Ectodermal cell (in vitro differentiated cells): ENCODE measurements around the gene GORASP2.

Source experiments
- H3K27ac ChIP-seq: 2 replicates; pipeline ENCODE4 v1.7.0; 2013; ENCODE audit warnings: mild to moderate bottlenecking, low read depth, low read length; ENCODE audit not compliant: insufficient read depth, poor library complexity, severe bottlenecking
- H3K27me3 ChIP-seq: 2 replicates; pipeline ENCODE4 v1.7.0; 2013; ENCODE audit warnings: mild to moderate bottlenecking, low read length; ENCODE audit not compliant: insufficient read depth, control insufficient read depth, poor library complexity, severe bottlenecking
- H3K36me3 ChIP-seq: one replicate; pipeline ENCODE4 v1.7.0; 2013; ENCODE audit warnings: low read length; ENCODE audit not compliant: control insufficient read depth, insufficient read depth
- H3K4me1 ChIP-seq: one replicate; pipeline ENCODE4 v1.7.0; 2013; ENCODE audit warnings: low read length; ENCODE audit not compliant: control insufficient read depth, insufficient read depth
- H3K4me3 ChIP-seq: 2 replicates; pipeline ENCODE4 v1.7.0; 2013; ENCODE audit warnings: low read depth, low read length, control low read depth; ENCODE audit not compliant: insufficient read depth
- H3K9me3 ChIP-seq: 2 replicates; pipeline ENCODE4 v1.7.0; 2013; ENCODE audit warnings: mild to moderate bottlenecking, low read length, moderate library complexity; ENCODE audit not compliant: control insufficient read depth
- WGBS, 2 experiments: methylation state at CpG; one replicate each; pipeline ENCODE4 v1.1.7; 2013; ENCODE audit warnings: missing lambda C conversion rate in 2 of 2; 5-methylcytosine and 5-hydroxymethylcytosine counted together

Gene GORASP2

GRCh38 chr2:170996316-170996715 lies 67.3 kb downstream of the GORASP2 start:
- H3K27me3 ChIP-seq: no peaks in the 10 kb centered on the region
- no peaks in the 10 kb centered on the region for H3K9me3 ChIP-seq
- no peaks in the 10 kb centered on the region for H3K4me1 ChIP-seq
- peaks cover 22% of the 10 kb centered on the region for H3K36me3 ChIP-seq
- 86 to 91% methylated on average over 1 to 2 of the region's 2 CpGs for WGBS, 2 experiments
- no peak overlapping the region for H3K27ac ChIP-seq
- H3K4me3 ChIP-seq: no peak overlapping the region

DNA sequence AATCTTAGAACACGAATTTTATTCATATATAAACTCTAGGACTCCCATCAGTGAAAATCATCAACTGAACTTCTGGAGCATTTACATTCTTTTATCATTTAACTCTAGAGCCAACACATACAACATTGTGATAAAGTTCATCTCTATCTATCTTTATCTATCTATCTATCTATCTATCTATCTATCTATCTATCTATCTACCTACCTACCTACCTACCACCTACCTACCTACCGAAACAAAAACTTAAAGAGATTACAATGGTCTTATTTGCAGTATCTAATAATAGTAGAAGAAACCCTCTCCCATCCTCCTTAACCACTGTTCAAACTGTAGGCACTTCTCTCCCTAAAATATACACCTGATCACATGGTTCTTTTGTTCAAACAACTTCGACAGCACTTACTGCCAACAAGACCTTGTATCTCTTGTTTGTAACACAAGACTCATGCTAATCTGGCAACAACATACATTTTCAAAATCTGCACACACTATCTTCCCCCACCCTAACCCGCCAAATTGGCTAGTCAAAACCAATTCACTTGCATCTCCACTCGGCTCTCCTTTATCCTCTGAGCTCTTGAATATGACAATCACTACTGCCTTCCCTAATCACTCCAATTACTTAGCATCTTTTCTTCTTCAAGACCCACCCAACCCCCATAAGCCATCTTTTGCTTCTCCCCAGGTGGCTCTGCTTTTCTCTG lies 69.0 kb downstream of the GORASP2 start:
- H3K4me1 ChIP-seq: no peaks in the 10 kb centered on the region
- H3K27me3 ChIP-seq: no peaks in the 10 kb centered on the region
- 90 to 91% methylated on average over 4 to 5 of the region's 5 CpGs for WGBS, 2 experiments
- H3K9me3 ChIP-seq: no peaks in the 10 kb centered on the region
- H3K36me3 ChIP-seq: peaks cover 24% of the 10 kb centered on the region
- H3K27ac ChIP-seq: no peak overlapping the region
- H3K4me3 ChIP-seq: no peak overlapping the region

DNA sequence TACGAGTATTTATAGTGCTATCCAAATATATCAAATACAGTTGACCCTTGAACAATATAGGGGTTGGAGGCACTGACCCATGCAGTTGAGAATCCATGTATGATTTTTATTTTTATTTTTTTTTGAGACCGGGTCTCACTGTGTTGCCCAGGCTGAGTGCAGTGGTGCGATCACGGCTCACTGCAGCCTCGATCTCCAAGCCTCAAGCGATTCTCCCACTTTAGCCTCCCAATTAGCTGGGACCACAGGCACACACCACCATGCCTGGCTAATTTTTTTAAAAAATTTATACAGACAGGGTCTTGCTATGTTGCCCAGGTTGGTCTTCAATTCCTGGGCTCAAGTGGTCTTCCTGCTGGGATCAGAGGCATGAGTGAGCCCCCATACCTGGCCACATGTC lies 70.6 kb downstream of the GORASP2 start:
- peaks cover 24% of the 10 kb centered on the region for H3K36me3 ChIP-seq
- no peaks in the 10 kb centered on the region for H3K9me3 ChIP-seq
- H3K4me1 ChIP-seq: no peaks in the 10 kb centered on the region
- H3K27me3 ChIP-seq: no peaks in the 10 kb centered on the region
- 85 to 86% methylated on average over 5 to 6 of the region's 6 CpGs for WGBS, 2 experiments
- no peak overlapping the region for H3K27ac ChIP-seq
- no peak overlapping the region for H3K4me3 ChIP-seq

DNA sequence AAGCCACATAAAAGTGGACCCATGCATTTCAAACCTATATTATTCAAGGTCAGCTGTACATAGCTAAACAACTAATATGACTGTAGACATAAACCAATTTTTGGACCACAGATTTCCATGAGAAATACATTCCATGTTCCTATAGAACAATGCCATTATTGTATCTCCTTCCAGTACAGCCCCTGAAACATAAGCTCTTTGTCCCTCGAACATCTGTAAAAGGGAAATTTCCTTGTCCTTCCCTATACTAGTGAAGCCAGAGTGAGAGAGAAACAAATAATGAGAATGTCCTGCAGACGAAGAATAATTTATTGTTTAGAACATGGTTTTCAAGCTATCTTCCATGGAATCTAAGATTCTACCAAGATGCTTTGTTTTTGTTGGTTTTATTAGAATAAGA lies 75.3 kb downstream of the GORASP2 start:
- Histone ChIP-seq H3K4me3 (no peak overlapping the region), H3K4me1 (no peaks in the 10 kb centered on the region), H3K9me3 (no peaks in the 10 kb centered on the region), H3K36me3 (peaks cover 12% of the 10 kb centered on the region), H3K27me3 (no peaks in the 10 kb centered on the region), H3K27ac (no peak overlapping the region)
- WGBS, 2 experiments: 87% methylated on average over 2 of the region's 2 CpGs

DNA sequence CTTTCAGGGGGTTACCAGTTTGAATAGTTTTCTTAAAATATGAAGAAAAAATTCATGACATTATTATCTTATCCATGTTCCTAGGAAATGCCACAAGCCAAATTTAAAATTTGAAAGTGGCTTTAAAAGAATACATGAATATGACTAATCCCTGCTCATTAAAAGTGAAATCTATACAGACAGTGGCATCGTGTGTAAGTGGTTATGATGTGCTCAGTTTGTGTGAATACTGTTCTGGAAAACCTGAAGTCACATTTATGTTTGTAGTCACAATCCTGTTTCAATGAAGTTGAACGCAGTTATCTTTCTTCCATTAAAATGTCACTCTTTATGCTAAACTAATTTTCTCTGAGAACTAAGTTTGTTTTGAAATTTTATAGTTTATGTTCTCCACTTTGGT lies 75.8 kb downstream of the GORASP2 start:
- H3K4me3 ChIP-seq: no peak overlapping the region
- no peaks in the 10 kb centered on the region for H3K9me3 ChIP-seq
- no peaks in the 10 kb centered on the region for H3K4me1 ChIP-seq
- peaks cover 12% of the 10 kb centered on the region for H3K36me3 ChIP-seq
- 96 to 100% methylated on average over 2 of the region's 2 CpGs for WGBS, 2 experiments
- H3K27me3 ChIP-seq: no peaks in the 10 kb centered on the region
- H3K27ac ChIP-seq: no peak overlapping the region

DNA sequence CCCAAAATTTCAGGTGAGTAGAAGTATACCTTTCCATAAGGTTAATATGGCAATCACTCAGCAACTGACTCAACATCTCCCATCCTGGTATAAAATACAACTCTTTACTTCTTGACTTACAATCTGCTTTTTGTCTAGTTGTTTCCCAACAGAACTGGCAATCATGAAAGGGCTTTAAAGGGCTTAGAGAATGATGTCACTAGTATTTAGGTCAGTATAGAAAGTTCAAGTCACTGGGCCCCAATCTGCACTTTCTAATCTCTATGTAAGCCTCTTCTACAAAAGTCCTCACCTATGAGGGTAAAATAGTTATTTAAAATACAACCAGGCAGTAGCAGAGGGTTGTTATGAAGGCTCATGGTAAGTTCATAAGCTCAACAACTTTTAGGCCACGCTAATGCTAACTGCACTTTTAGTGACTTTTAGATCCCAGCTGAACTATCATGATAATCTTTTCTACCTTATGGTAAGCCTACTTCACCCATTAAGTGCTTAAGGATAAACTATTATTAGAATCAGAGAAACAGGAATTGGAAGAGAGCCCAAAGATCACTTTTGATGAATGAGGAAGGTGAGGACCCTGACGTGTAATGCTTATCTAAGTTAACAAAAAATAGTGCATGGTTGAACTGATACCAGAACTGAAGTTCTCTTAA lies 79.6 kb downstream of the GORASP2 start:
- Histone ChIP-seq H3K4me3 (no peak overlapping the region), H3K36me3 (peaks cover 5% of the 10 kb centered on the region), H3K4me1 (no peaks in the 10 kb centered on the region), H3K9me3 (no peaks in the 10 kb centered on the region), H3K27me3 (no peaks in the 10 kb centered on the region), H3K27ac (no peak overlapping the region)
- 91 to 94% methylated on average over 2 of the region's 2 CpGs for WGBS, 2 experiments

GRCh38 chr2:171009386-171009785 lies 80.3 kb downstream of the GORASP2 start:
- no peaks in the 10 kb centered on the region for H3K4me1 ChIP-seq
- H3K4me3 ChIP-seq: no peak overlapping the region
- H3K9me3 ChIP-seq: no peaks in the 10 kb centered on the region
- H3K36me3 ChIP-seq: peaks cover 4% of the 10 kb centered on the region
- 94 to 95% methylated on average over 4 of the region's 4 CpGs for WGBS, 2 experiments
- H3K27ac ChIP-seq: no peak overlapping the region
- H3K27me3 ChIP-seq: no peaks in the 10 kb centered on the region

DNA sequence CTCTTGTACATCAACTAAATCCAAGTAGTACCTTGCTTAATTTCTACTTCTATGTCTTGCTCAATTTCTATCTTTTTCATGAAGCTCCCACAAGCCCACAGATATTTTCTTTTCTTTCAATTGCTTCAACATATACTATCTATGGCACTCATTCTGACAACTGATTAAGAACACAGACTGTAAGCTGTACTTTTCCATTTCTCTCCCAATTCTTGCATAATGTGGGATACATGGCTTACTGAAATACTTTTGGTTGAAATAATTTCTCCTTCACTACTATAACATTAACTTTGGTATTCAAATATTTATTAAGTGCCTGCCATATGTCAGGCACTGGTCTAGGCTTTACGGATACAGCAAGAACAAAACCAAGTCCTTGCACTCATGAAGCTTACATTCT lies 84.8 kb downstream of the GORASP2 start:
- H3K9me3 ChIP-seq: no peaks in the 10 kb centered on the region
- H3K4me1 ChIP-seq: no peaks in the 10 kb centered on the region
- WGBS, 2 experiments: 33% methylated on average over 1 of the region's 1 CpG; no CpG with 5 or more reads in 1 of the 2 experiments
- no peak overlapping the region for H3K4me3 ChIP-seq
- H3K27ac ChIP-seq: no peak overlapping the region
- no peaks in the 10 kb centered on the region for H3K27me3 ChIP-seq
- H3K36me3 ChIP-seq: peaks cover 8% of the 10 kb centered on the region

DNA sequence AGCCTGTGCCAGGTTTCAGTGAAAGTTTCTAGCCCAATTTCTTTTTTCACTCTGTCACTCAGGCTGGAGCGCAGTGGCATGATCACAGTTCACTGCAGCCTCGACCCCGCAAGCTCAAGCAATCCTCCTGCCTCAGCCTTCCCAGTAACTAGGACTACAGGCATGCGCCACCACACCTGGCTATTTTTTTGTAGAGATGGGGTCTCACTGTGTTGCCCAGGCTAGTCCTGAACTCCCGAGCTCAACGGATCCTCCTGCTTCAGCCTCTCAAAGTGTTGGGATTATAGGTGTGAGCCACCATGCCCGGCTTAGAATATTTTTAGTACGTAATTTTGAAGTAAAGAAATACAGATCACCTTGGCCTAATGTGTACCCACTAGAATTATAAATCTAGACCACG lies 87.1 kb downstream of the GORASP2 start:
- H3K4me3 ChIP-seq: no peak overlapping the region
- peaks cover 9% of the 10 kb centered on the region for H3K36me3 ChIP-seq
- 93 to 96% methylated on average over 7 to 8 of the region's 9 CpGs for WGBS, 2 experiments
- H3K4me1 ChIP-seq: no peaks in the 10 kb centered on the region
- no peak overlapping the region for H3K27ac ChIP-seq
- no peaks in the 10 kb centered on the region for H3K27me3 ChIP-seq
- no peaks in the 10 kb centered on the region for H3K9me3 ChIP-seq
